Central memory CD8-positive, alpha-beta T cell (primary cell): Measurements from ENCODE around the gene IL36B.
A peak's percentile ranks its signal among the peaks of the same experiment; 100 is the strongest.
"Not testable (repeated sequence)": the region's sequence is repeated elsewhere in the genome, so short reads cannot be mapped to it uniquely, and the experiment has no call there.

Experiments used
- ATAC-seq: fragments of 150-1000 bp; cut with Tn5 transposase; replicated peaks from 2 replicates; pipeline ENCODE4 v1.10.0; 2022; ENCODE audit warnings: mild to moderate bottlenecking, moderate FRiP score, moderate number of reproducible peaks; ENCODE audit not compliant: poor library complexity, severe bottlenecking; ENCODE audit errors: extremely low read depth
- DNase-seq, 2 donors: peaks; one replicate each; pipeline ENCODE4 v3.0.0; 2021; ENCODE audit warnings: low spot score in 2 of 2
- H3K27ac Mint-ChIP-seq: one replicate; pipeline ENCODE4 v1.8.0; 2022; ENCODE audit warnings: low read depth, mild to moderate bottlenecking, moderate library complexity, mixed read lengths
- H3K27me3 Mint-ChIP-seq: one replicate; pipeline ENCODE4 v1.8.0; 2022; ENCODE audit warnings: mixed read lengths
- H3K36me3 Mint-ChIP-seq: one replicate; pipeline ENCODE4 v1.8.0; 2022; ENCODE audit warnings: mild to moderate bottlenecking, moderate library complexity, mixed read lengths; ENCODE audit not compliant: insufficient read depth
- H3K4me1 Mint-ChIP-seq: one replicate; pipeline ENCODE4 v1.8.0; 2022; ENCODE audit warnings: mixed read lengths
- H3K4me3 Mint-ChIP-seq: one replicate; pipeline ENCODE4 v1.8.0; 2022; ENCODE audit warnings: mild to moderate bottlenecking, moderate library complexity, mixed read lengths
- H3K9me3 Mint-ChIP-seq: one replicate; pipeline ENCODE4 v1.8.0; 2022; ENCODE audit warnings: mixed read lengths

Gene IL36B

DNA sequence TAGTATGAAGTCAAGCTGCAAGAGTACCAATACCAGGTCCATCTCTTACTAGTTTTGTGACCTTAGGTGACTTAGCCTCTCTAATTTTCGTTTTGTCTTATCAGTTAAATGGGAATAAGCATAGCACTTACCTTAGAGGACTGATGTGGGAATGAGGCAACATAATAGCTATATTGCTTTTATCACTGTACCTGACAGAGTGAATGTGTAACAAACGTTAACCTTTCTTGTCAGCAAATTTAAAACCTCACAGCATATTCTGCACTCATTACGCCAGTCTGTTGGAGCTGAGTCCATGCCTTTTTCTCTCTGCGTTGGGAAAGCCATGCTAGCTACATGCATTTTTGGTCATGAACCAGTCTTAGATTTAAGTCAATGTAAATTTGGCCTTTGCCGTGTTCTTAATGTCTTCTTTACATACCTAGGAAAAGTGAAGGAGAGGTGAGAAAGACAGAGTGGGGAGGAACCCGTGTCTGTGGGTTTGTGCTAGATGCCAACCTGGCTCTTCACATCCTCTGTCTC, at the start of gene IL36B:
IL36B (minus strand) TSS at position 472 of the 522 bp plus-strand sequence.
- Mint-ChIP-seq H3K4me1 (peaks cover 13% of the 10 kb centered on the region), H3K27ac (no peak within 1 kb of the TSS), H3K9me3 (peaks cover 22% of the 10 kb centered on the region), H3K27me3 (peaks cover 62% of the 10 kb centered on the region), H3K4me3 (no peak within 1 kb of the TSS), H3K36me3 (peaks cover 1% of the 10 kb centered on the region)
- ATAC-seq: no peak
- DNase-seq: no peak

DNA sequence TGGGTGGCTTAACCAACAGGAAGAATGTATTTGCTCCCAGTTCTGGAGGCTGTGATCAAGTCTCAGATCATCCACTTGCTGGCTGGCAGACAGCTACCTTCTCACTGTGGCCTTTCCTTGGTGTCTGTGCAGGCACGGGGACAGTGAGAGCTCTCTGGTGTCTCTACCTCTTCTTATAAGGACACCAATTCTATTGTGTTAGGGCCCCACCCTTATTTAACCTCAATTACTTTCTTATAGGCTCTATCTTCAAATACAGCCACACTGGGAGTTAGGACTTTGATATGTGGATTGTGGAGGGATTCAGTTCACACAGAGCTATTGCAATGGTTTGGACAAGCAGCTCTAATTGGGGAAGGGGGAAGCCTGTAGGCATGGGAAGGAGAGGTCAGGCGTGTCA, 49.5 kb upstream of the IL36B start:
- Mint-ChIP-seq H3K36me3 (peaks cover 1% of the 10 kb centered on the region), H3K27me3 (peaks cover 6% of the 10 kb centered on the region), H3K27ac (no peak overlapping the region), H3K4me1 (peaks cover 10% of the 10 kb centered on the region), H3K9me3 (no peaks in the 10 kb centered on the region), H3K4me3 (no peak overlapping the region)
- DNase-seq: no peak
- ATAC-seq: no peak

DNA sequence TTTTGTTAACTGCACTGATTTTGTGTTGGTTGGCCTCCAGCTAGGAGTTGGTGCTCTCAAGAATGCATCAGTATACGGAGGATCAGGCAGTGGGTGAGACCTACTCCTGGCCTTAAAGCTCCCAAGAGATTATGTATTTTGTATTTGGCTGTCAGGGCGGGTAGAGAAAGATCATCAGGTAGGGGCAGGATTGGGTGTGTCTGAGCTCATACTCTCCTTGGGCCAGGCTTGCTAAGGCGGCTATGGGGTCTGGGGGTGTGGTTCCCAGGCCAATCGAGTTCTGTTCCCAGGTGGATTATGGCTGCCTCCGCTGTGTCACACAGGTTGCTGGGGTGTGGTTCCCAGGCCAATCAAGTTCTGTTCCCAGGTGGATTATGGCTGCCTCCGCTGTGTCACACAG, 45.9 kb upstream of the IL36B start:
- H3K27ac Mint-ChIP-seq: peak overlapping the region; percentile 85
- H3K27me3 Mint-ChIP-seq: peaks cover 10% of the 10 kb centered on the region
- no peaks in the 10 kb centered on the region for H3K9me3 Mint-ChIP-seq
- H3K36me3 Mint-ChIP-seq: peaks cover 1% of the 10 kb centered on the region
- peak overlapping the region; percentile 64 for H3K4me3 Mint-ChIP-seq
- peaks cover 10% of the 10 kb centered on the region for H3K4me1 Mint-ChIP-seq
- no peak for DNase-seq
- ATAC-seq: no peak

DNA sequence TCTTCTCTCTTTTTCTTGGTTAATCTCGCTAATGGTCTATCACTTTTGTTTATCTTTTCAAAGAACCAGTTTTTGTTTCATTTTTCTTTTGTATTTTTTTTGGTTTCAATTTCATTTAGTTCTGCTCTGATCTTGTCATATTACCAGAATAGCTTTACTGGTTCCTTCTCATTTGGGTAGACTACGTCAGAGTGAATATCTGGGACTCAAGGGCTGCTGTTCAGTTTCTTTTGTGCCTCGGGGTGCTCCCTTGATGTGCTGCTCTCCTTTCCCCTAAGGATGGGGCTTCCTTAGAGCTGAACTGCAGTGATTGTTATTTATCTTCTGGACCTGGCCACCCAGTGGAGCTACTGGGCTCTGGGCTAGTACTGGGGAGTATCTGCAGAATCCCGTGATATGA, 45.4 kb upstream of the IL36B start:
- Mint-ChIP-seq H3K9me3 (no peaks in the 10 kb centered on the region), H3K27ac (peak overlapping the region; percentile 85), H3K27me3 (peaks cover 10% of the 10 kb centered on the region), H3K36me3 (peaks cover 1% of the 10 kb centered on the region), H3K4me3 (peak overlapping the region; percentile 64), H3K4me1 (peaks cover 10% of the 10 kb centered on the region)
- ATAC-seq (no peak), DNase-seq (no peak)

DNA sequence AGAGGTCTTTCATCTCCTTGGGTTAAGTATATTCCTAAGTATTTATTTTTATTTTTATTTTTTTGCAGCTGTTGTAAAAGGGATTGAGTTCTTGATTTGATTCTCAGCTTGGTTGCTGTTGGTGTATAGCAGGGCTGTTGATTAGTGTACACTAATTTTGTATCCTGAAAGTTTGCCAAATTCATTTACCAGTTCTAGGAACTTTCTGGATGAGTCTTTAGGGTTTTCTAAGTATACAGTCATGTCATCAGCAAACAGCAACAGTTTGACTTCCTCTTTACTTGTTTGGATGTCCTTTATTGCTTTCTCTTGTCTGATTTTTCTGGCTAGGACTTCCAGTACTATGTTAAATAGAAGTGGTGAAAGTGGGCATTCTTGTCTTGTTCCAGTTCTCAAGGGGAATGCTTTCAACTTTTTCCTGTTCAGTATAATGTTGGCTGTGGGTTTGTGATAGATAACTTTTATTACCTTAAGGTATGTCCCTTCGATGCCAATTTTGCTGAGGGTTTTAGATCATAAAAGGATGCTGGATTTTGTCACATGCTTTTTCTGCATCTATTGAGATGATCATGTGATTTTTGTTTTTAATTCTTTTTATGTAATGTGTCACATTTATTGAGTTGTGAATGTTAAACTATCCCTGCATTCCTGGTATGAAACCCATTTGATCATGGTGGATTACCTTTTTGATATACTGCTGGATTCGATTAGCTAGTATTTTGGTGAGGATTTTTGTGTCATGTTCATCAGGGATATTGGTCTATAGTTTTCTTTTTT, 44.4 kb upstream of the IL36B start:
- H3K36me3 Mint-ChIP-seq, H3K4me3 Mint-ChIP-seq, DNase-seq, H3K27ac Mint-ChIP-seq, ATAC-seq, H3K9me3 Mint-ChIP-seq: not testable (repeated sequence)
- Mint-ChIP-seq H3K4me1 (peaks cover 10% of the 10 kb centered on the region), H3K27me3 (peaks cover 10% of the 10 kb centered on the region)

DNA sequence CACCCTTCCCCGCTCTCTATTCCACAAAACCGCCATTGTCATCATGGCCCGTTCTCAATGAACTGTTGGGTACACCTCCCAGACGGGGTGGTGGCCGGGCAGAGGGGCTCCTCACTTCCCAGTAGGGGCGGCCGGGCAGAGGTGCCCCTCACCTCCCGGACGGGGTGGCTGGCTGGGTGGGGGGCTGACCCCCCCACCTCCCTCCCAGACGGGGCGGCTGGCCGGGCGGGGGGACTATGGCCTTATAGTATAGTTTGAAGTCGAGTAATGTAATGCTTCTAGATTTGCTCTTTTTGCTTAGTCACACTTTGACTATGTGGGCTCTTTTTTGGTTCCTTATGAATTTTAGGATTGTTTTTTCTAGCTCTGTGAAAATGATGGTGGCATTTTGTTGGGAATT, 43.6 kb upstream of the IL36B start:
- not testable (repeated sequence) for H3K4me3 Mint-ChIP-seq, H3K36me3 Mint-ChIP-seq, H3K9me3 Mint-ChIP-seq, H3K27ac Mint-ChIP-seq, DNase-seq, ATAC-seq
- Mint-ChIP-seq H3K4me1 (peaks cover 10% of the 10 kb centered on the region), H3K27me3 (peaks cover 10% of the 10 kb centered on the region)

DNA sequence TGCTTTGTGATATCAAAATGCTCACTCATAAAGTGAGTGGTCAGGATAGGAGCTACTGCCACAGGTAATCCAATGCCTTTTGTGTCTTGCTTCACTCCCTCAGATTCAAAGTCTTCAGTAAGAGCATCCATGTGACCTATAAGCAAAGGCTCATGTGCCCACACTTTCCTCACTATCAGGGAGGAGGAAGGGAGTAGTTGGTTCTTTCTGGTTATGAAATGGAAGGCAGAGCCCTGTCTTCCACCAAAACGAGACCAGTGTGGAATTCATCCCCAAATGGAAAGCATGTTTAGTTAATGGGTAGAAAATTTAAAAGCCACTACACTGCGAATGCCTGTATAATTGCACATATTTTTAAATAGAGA, 40.9 kb upstream of the IL36B start:
- peaks cover 1% of the 10 kb centered on the region for H3K36me3 Mint-ChIP-seq
- no peak for ATAC-seq
- H3K27me3 Mint-ChIP-seq: peaks cover 10% of the 10 kb centered on the region
- H3K4me1 Mint-ChIP-seq: peaks cover 10% of the 10 kb centered on the region
- no peaks in the 10 kb centered on the region for H3K9me3 Mint-ChIP-seq
- H3K4me3 Mint-ChIP-seq: no peak overlapping the region
- H3K27ac Mint-ChIP-seq: no peak overlapping the region
- DNase-seq: no peak

DNA sequence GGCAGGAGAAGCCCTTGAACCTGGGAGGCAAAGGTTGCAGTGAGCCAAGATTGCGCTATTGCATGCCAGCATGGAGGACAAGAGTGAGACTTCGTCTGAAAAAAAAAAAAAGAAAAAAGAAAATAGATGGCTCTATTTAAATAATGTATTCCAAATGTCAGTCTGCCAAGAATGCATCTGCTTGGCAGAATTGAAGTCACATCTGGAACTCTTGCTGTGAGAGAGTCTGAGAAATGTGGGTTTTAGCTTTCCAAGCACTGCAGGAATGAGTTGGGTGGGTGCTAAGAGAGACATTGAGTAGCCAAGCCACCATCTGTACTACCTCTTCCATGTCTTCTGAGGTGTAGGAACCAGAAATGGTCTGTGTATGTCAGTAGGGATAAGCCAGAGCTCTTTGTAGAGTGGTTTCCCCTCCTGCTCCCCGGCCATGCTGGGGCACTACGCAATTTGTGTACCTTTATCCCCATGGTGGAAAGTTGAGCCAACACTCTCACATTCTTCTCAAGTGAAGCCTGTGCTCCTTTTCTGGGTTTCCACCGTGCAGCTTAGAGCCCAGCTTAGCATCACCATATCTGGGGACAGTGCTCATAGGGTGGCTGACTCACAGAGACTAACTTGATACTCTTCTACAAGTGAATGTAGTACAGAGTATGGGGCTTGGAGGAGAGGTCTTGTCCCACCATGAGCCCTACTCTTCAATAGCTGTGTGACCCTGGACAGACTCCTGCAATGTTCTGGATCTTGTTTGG, 40.4 kb upstream of the IL36B start:
- Mint-ChIP-seq H3K9me3 (no peaks in the 10 kb centered on the region), H3K36me3 (no peaks in the 10 kb centered on the region), H3K4me3 (no peak overlapping the region), H3K27ac (no peak overlapping the region), H3K27me3 (peaks cover 10% of the 10 kb centered on the region), H3K4me1 (peaks cover 5% of the 10 kb centered on the region)
- no peak for DNase-seq
- ATAC-seq: no peak

DNA sequence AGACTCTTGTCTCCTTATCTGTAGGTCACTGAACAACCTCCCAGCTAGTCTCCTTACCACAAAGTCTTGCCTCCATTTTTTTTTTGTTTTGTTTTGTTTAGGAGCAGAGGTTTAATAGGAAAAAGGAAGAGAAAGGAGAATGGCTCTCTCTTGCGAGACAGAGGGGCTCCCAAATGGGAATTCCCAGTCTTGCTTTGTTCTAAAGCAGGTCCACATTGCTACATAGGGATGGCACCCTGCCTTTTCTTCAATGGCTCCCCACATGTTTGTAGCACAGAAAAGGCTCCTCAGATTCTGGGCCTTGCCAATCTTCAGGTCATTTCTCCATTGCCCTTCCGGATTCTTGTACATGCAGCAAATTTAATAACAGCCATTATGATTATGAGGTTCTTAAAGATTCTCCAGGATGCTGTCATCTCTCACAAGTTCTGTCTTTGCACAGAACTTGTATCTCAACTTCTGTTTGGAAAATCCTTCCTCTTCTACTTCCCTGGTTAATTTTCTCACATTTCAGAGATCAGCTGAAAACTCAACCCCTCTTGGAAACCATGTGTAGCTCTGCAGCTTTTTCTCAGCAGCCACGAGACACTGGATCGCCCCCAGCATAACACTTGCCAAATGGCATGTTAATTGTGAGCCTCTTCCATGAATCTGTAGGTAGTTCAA, 38.7 kb upstream of the IL36B start:
- Mint-ChIP-seq H3K27me3 (peaks cover 10% of the 10 kb centered on the region), H3K9me3 (no peaks in the 10 kb centered on the region), H3K4me1 (no peaks in the 10 kb centered on the region), H3K27ac (no peak overlapping the region), H3K36me3 (no peaks in the 10 kb centered on the region), H3K4me3 (no peak overlapping the region)
- no peak for ATAC-seq
- DNase-seq: no peak

DNA sequence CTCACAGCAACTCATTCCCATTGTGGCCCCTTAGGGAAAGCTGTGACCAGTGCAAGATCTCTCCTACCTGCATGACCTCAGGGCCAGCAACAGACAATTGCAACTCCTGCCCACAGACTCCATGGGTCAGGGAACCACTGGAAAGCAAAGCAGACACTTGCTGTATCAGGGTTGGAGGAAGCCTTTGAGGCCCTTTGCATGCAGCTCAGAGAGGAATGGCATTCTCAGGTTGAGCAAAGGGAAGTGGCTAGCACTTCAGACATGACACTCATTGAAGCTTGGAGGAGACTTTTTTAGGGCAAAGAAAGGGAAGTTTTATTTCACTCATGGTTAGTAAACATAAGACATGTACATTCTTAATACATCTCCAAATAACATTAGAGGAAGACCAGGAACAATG, 37.2 kb upstream of the IL36B start:
- Mint-ChIP-seq H3K27me3 (peaks cover 9% of the 10 kb centered on the region), H3K36me3 (no peaks in the 10 kb centered on the region), H3K9me3 (no peaks in the 10 kb centered on the region), H3K4me3 (no peak overlapping the region), H3K4me1 (no peaks in the 10 kb centered on the region), H3K27ac (no peak overlapping the region)
- ATAC-seq (no peak), DNase-seq (no peak)

DNA sequence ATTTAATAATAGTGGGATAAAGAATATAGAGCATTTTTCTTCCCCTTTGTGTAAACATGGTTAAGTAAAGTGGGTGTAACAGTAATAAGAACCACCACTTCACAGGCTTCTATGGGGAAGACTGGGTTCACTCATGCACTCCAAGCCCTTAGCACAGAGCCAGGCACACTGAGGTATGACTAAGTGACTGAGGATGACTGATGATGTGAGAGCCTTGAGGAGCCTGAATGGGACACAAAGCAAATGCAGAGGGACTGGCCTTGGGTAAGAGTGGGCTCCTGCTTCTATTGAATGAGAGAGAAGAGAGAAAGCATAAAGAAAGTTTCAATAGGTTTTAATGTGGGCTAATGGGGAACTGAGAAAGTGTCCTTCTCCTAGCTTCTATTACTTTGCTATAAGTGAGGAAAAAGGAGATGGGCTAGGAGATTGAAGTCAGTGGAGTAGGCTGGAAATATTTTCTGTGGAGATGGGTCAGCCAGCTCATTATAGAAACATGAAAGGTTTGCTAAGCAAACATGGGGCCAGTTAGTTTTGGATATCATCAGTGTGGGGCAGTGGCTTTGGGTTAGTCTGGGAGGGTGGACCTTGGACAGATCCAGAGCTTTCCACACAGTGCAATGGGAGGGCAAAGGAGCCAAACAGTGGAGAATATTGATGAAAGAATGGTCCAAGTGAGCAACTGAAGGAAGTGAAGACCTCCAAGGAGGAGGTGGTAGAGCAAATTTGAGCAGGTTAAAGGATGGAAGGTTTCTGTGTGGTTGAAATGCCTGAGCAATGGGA, 35.7 kb upstream of the IL36B start:
- Mint-ChIP-seq H3K27ac (no peak overlapping the region), H3K36me3 (no peaks in the 10 kb centered on the region), H3K27me3 (peaks cover 6% of the 10 kb centered on the region), H3K4me1 (no peaks in the 10 kb centered on the region), H3K9me3 (no peaks in the 10 kb centered on the region), H3K4me3 (no peak overlapping the region)
- DNase-seq: no peak
- ATAC-seq: no peak

DNA sequence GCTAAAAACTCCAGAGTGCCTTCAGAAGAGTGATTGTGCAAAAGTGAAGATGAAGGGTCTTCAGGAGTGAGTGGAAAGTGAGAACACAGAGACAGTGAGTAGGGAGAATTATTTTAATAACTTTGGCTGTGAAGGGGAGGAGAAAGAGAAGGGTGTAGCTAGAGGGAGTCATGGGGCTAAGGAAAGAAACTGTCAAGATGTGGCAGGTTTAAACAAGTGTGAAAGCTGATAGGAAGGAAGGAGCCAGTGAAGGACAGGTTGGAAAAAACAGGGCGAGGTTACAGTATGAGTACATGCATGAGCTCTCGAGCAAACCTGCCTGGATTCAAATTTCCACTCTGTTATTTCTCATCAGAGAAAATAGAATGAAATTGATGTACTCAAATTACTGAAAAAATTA, 32.9 kb upstream of the IL36B start:
- Mint-ChIP-seq H3K4me3 (no peak overlapping the region), H3K27ac (no peak overlapping the region), H3K36me3 (no peaks in the 10 kb centered on the region), H3K9me3 (no peaks in the 10 kb centered on the region), H3K27me3 (peaks cover 6% of the 10 kb centered on the region), H3K4me1 (no peaks in the 10 kb centered on the region)
- ATAC-seq (no peak), DNase-seq (no peak)
